ENCODE measurements around the gene SS18.

The SS18 gene

GRCh38 chr18:26091047-26091630 lies 726 bp upstream of the SS18 start:
- in situ Hi-C loops (cut with MboI; ENCODE audit: low pct_unique_long_range_greater_than_20kb, low sequenced_read_pairs, unreplicated experiment): no loop called here
- DNase-seq (ENCODE audit: low spot score): no peak
- TF ChIP-seq CTCF (IDR thresholded peaks at IDR 0.05; ENCODE audit: extremely low read depth, insufficient read depth, missing control alignments): no peak

- peak; percentile 9 for DNase-seq (ENCODE audit: low spot score)
- no peak for TF ChIP-seq CTCF (IDR thresholded peaks at IDR 0.05; ENCODE audit: extremely low read depth, insufficient read depth, missing control alignments)
- in situ Hi-C loops (cut with MboI; ENCODE audit: low pct_unique_long_range_greater_than_20kb, low sequenced_read_pairs, unreplicated experiment): no loop called here
Observed at GRCh38 chr18:26089293-26090129, 902 bp downstream of the SS18 start.

GRCh38 chr18:26088487-26088886 lies 1.9 kb downstream of the SS18 start:
- TF ChIP-seq CTCF (IDR thresholded peaks at IDR 0.05; ENCODE audit: extremely low read depth, insufficient read depth, missing control alignments): no peak
- in situ Hi-C loops (cut with MboI; ENCODE audit: low pct_unique_long_range_greater_than_20kb, low sequenced_read_pairs, unreplicated experiment): no loop called here
- no peak for DNase-seq (ENCODE audit: low spot score)

- in situ Hi-C loops (cut with MboI; ENCODE audit: low pct_unique_long_range_greater_than_20kb, low sequenced_read_pairs, unreplicated experiment): no loop called here
- no peak for DNase-seq (ENCODE audit: low spot score)
- TF ChIP-seq CTCF (IDR thresholded peaks at IDR 0.05; ENCODE audit: extremely low read depth, insufficient read depth, missing control alignments): no peak
Observed at GRCh38 chr18:26086959-26087358, 3.5 kb downstream of the SS18 start.

GRCh38 chr18:26085056-26085455 lies 5.4 kb downstream of the SS18 start:
- no peak for TF ChIP-seq CTCF (IDR thresholded peaks at IDR 0.05; ENCODE audit: extremely low read depth, insufficient read depth, missing control alignments)
- in situ Hi-C loops (cut with MboI; ENCODE audit: low pct_unique_long_range_greater_than_20kb, low sequenced_read_pairs, unreplicated experiment): no loop called here

GRCh38 chr18:26083099-26083498 lies 7.3 kb downstream of the SS18 start:
- TF ChIP-seq CTCF (IDR thresholded peaks at IDR 0.05; ENCODE audit: extremely low read depth, insufficient read depth, missing control alignments): no peak
- in situ Hi-C loops (cut with MboI; ENCODE audit: low pct_unique_long_range_greater_than_20kb, low sequenced_read_pairs, unreplicated experiment): no loop called here
- DNase-seq (ENCODE audit: low spot score): no peak

More at GRCh38 chr18:26085056-26085455, 5.4 kb downstream of the SS18 start:
- no peak for DNase-seq (ENCODE audit: low spot score)
